Erythroblast (primary cell): ENCODE measurements around the gene ARHGAP8.
"Not testable (repeated sequence)": the region's sequence is repeated elsewhere in the genome, so short reads cannot be mapped to it uniquely, and the experiment has no call there.

ENCODE experiments used
- DNase-seq, 2 experiments: peaks; one replicate each; lab custom pipeline; 2025; lab: John Stamatoyannopoulos, UW
- GATA1 ChIP-seq: IDR thresholded peaks from 2 replicates; pipeline ENCODE4 v1.6.1; 2011; ENCODE audit warnings: low read depth, mild to moderate bottlenecking, control low read depth, low read length, moderate library complexity
- POLR2A ChIP-seq: IDR thresholded peaks from 2 replicates; pipeline ENCODE4 v1.6.1; 2011; ENCODE audit warnings: mild to moderate bottlenecking, low read length

Gene ARHGAP8

GRCh38 chr22:44892803-44893730 lies 140.7 kb downstream of the ARHGAP8 start:
- no peak for DNase-seq
- TF ChIP-seq POLR2A: no peak
- no peak for TF ChIP-seq GATA1

GRCh38 chr22:44893731-44894080 lies 141.3 kb downstream of the ARHGAP8 start:
- DNase-seq: no peak
- TF ChIP-seq GATA1 (no peak), POLR2A (no peak)

- no peak for TF ChIP-seq POLR2A
- TF ChIP-seq GATA1: no peak
- no peak for DNase-seq
Measured at GRCh38 chr22:44894321-44894720, 141.9 kb downstream of the ARHGAP8 start.

- no peak for DNase-seq
- no peak for TF ChIP-seq POLR2A
Measured at GRCh38 chr22:44894782-44895181, 142.4 kb downstream of the ARHGAP8 start.

GRCh38 chr22:44895296-44896055 lies 143.1 kb downstream of the ARHGAP8 start:
- TF ChIP-seq POLR2A (no peak), GATA1 (no peak)
- no peak for DNase-seq

GRCh38 chr22:44898236-44898635 lies 145.9 kb downstream of the ARHGAP8 start:
- no peak for DNase-seq
- TF ChIP-seq POLR2A: no peak

GRCh38 chr22:44901301-44901700 lies 148.9 kb downstream of the ARHGAP8 start:
- DNase-seq: peak; percentile 36 to 49
- no peak for TF ChIP-seq GATA1
- TF ChIP-seq POLR2A: no peak

GRCh38 chr22:44903164-44903563 lies 150.8 kb downstream of the ARHGAP8 start:
- not testable (repeated sequence) for DNase-seq

GRCh38 chr22:44904492-44905152 lies 152.2 kb downstream of the ARHGAP8 start:
- DNase-seq: not testable (repeated sequence)

GRCh38 chr22:44906248-44906936 lies 154.0 kb downstream of the ARHGAP8 start:
- TF ChIP-seq POLR2A: no peak
- TF ChIP-seq GATA1: no peak
- no peak for DNase-seq

GRCh38 chr22:44906999-44907644 lies 154.7 kb downstream of the ARHGAP8 start:
- no peak for TF ChIP-seq POLR2A
- no peak for TF ChIP-seq GATA1
- no peak for DNase-seq

- DNase-seq: no peak
- TF ChIP-seq POLR2A: no peak
- TF ChIP-seq GATA1: no peak
Measured at GRCh38 chr22:44907765-44908737, 155.7 kb downstream of the ARHGAP8 start.

- no peak for DNase-seq
- TF ChIP-seq POLR2A (no peak), GATA1 (no peak)
Measured at GRCh38 chr22:44909241-44909640, 156.9 kb downstream of the ARHGAP8 start.
